ENCODE results near the gene CORO1A.
"Not testable (repeated sequence)": the region's sequence is repeated elsewhere in the genome, so short reads cannot be mapped to it uniquely, and the experiment has no call there.

Gene CORO1A

DNA sequence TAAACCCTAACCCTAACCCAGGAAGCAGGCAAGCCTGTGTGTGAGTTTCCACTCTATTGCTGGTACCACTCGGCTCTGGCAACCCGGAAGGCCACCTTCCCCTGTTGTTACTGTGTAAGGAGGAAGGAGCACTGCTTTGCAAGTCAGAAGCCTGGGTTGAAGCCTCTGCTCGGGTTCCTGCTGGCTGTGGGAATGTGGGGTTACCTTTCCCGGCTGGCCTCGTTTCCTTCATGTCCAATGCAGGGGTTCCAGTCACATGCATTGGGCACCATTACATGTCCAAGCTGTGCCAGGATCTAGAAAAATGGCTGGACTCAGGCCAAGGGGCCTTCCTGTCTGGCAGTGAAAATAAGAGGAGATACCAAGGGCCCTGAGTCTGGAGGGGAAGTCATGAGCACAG, 33.7 kb downstream of the CORO1A start:
- DNase-seq = not testable (repeated sequence)
